Fibroblast of pulmonary artery (primary cell): ENCODE measurements around the gene MAMLD1.
A peak's percentile ranks its signal among the peaks of the same experiment; 100 is the strongest.

ENCODE experiments used
- DNase-seq: peaks from one replicate; pipeline ENCODE4 v3.0.0-alpha.2; 2010; ENCODE audit warnings: low read depth
- H3K4me3 ChIP-seq: replicated peaks from 2 replicates; pipeline ENCODE4 v1.5.1; 2011; ENCODE audit warnings: low read depth, mild to moderate bottlenecking, control low read depth, low read length, moderate library complexity
- TF ChIP-seq, protein P1 (sequence below): IDR thresholded peaks from 2 replicates; pipeline ENCODE4 v1.5.1; 2011; ENCODE audit warnings: mild to moderate bottlenecking, control low read depth, low read length, inconsistent platforms; ENCODE audit errors: missing control alignments

MAMLD1 gene

DNA sequence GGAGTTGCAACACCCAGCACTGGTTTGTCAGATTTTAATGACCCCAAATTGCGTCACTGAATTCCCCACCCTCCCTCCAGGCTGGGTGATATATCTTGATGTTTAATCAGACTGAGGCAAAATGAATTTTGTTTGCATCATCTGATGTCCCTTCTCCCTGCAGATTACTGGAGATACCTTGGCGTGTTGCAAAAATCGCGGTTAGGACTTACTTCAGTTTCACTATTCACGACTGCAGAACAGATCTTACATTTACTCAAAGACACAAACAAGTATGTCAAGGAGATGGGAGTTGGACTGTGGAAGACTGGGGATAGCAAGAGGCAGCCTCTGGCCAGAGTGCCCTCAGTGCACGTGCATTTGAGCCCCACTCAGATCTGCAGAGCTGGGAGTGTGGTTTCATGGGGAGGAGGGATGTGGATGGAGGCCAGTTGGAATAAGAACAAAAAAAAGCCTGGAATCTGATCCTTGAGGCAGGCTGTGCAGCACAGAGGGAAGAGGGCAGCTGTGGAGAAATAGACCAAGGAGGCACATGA lies 113.1 kb downstream of the MAMLD1 start:
- peak; percentile 42 for DNase-seq
- no peak overlapping the region for H3K4me3 ChIP-seq

GRCh38 chrX:150477371-150477770 lies 114.3 kb downstream of the MAMLD1 start:
- no peak for DNase-seq
- H3K4me3 ChIP-seq: no peak overlapping the region
- TF ChIP-seq, protein P1, sequence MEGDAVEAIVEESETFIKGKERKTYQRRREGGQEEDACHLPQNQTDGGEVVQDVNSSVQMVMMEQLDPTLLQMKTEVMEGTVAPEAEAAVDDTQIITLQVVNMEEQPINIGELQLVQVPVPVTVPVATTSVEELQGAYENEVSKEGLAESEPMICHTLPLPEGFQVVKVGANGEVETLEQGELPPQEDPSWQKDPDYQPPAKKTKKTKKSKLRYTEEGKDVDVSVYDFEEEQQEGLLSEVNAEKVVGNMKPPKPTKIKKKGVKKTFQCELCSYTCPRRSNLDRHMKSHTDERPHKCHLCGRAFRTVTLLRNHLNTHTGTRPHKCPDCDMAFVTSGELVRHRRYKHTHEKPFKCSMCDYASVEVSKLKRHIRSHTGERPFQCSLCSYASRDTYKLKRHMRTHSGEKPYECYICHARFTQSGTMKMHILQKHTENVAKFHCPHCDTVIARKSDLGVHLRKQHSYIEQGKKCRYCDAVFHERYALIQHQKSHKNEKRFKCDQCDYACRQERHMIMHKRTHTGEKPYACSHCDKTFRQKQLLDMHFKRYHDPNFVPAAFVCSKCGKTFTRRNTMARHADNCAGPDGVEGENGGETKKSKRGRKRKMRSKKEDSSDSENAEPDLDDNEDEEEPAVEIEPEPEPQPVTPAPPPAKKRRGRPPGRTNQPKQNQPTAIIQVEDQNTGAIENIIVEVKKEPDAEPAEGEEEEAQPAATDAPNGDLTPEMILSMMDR: no peak

More for the DNA sequence above, 113.1 kb downstream of the MAMLD1 start:
- TF ChIP-seq, protein P1: no peak

GRCh38 chrX:150478496-150479492 lies 115.7 kb downstream of the MAMLD1 start:
- TF ChIP-seq, protein P1: no peak
- DNase-seq: no peak
- H3K4me3 ChIP-seq: no peak overlapping the region

DNA sequence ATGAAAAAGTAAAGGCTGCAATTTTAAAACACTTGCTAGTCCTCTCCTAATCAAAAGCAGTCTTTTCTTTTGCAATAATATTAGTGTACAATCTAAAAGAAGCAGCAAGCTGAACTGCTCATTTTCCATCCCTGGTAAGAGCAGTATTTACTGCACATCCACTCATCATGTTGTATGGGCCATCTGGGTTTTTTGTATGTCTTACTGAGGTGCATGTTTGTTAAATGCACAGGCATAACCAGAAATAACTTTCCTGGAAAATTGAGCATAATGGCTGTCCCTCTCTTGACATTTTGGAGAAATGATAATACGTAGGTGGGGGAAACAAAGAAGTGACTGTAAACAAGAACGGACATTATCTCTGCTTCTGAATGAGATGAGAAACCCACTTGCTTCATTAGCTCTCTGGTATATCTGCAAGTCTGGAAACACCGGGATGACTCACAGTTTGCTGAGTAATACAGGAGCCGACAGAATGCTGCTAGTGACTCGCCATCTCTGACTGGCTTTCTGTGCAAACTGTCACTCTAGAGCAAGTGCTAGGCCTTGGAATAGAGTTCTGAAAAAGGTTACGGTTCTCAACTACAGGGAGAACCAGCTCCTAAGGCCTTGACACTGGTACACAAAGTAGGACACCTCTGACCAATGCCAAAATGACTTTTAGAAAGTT lies 119.6 kb downstream of the MAMLD1 start:
- peak; percentile 50 for DNase-seq
- H3K4me3 ChIP-seq: no peak overlapping the region
- TF ChIP-seq, protein P1: no peak

- no peak for DNase-seq
Observed at GRCh38 chrX:150483356-150483985, 120.4 kb downstream of the MAMLD1 start.

GRCh38 chrX:150486011-150486410 lies 122.9 kb downstream of the MAMLD1 start:
- TF ChIP-seq, protein P1: peak; percentile 67
- peak; percentile 71 for DNase-seq
- H3K4me3 ChIP-seq: no peak overlapping the region

More at GRCh38 chrX:150483356-150483985, 120.4 kb downstream of the MAMLD1 start:
- no peak overlapping the region for H3K4me3 ChIP-seq
- TF ChIP-seq, protein P1: no peak
